Renal pelvis (tissue), 12 donors: ENCODE measurements around the gene PSMD2. TPM values are rescaled to one million over a fixed set of nuclear protein-coding genes. Genes with fewer than 3 reads are reported as not detected.
"Not testable (repeated sequence)": the region's sequence is repeated elsewhere in the genome, so short reads cannot be mapped to it uniquely, and the experiment has no call there.

ENCODE experiments used
- DNase-seq: peaks from one replicate; pipeline ENCODE4 v3.0.0-alpha.2; 2013
- long read RNA-seq, 16 experiments: transcript quantifications; one replicate each; lab custom pipeline, GENCODE V29; 2026
- polyA plus RNA-seq, 3 donors: library from polyadenylated mRNA; unstranded; fragments of 120-200 nt; gene quantifications; one replicate each; pipeline ENCODE4 v1.2.1, GENCODE V29; 2013; ENCODE audit not compliant: insufficient read length in 3 of 3

The PSMD2 gene
- 100 to 1,000 TPM; 214 to 250 (median 245) TPM for polyA plus RNA-seq
- long read RNA-seq, donor 1, transcript PSMD2-201 (21 exons, 3,449 nt), result major isoform, 32 of 54 reads
- long read RNA-seq, donor 1, partial matches to known transcripts, result 19 of 54 reads
- long read RNA-seq, donor 1, other reads (novel, unspliced or antisense), result 0 of 54 reads
- long read RNA-seq, donor 2, transcript PSMD2-201 (21 exons, 3,449 nt), result major isoform, 32 of 46 reads
- long read RNA-seq, donor 2, partial matches to known transcripts, result 13 of 46 reads
- long read RNA-seq, donor 2, other reads (novel, unspliced or antisense), result 0 of 46 reads
- long read RNA-seq, donor 3, transcript PSMD2-201 (21 exons, 3,449 nt), result major isoform, 28 of 47 reads
- long read RNA-seq, donor 3, partial matches to known transcripts, result 17 of 47 reads
- long read RNA-seq, donor 3, other reads (novel, unspliced or antisense), result 0 of 47 reads
- long read RNA-seq, donor 4, transcript PSMD2-201 (21 exons, 3,449 nt), result major isoform, 15 of 28 reads
- long read RNA-seq, donor 4, partial matches to known transcripts, result 12 of 28 reads
- long read RNA-seq, donor 4, other reads (novel, unspliced or antisense), result 0 of 28 reads
- long read RNA-seq, donor 5, transcript PSMD2-201 (21 exons, 3,449 nt), result major isoform, 14 of 22 reads
- long read RNA-seq, donor 5, partial matches to known transcripts, result 5 of 22 reads
- long read RNA-seq, donor 5, other reads (novel, unspliced or antisense), result 0 of 22 reads
- long read RNA-seq, donor 6, transcript PSMD2-201 (21 exons, 3,449 nt), result major isoform, 32 of 44 reads
- long read RNA-seq, donor 6, partial matches to known transcripts, result 9 of 44 reads
- long read RNA-seq, donor 6, other reads (novel, unspliced or antisense), result 0 of 44 reads
- long read RNA-seq, donor 7, transcript PSMD2-201 (21 exons, 3,449 nt), result major isoform, 47 of 50 reads
- long read RNA-seq, donor 7, partial matches to known transcripts, result 0 of 50 reads
- long read RNA-seq, donor 7, other reads (novel, unspliced or antisense), result 0 of 50 reads
- long read RNA-seq, donor 8, transcript PSMD2-201 (21 exons, 3,449 nt), result major isoform, 11 of 14 reads
- long read RNA-seq, donor 8, partial matches to known transcripts, result 0 of 14 reads
- long read RNA-seq, donor 8, other reads (novel, unspliced or antisense), result 0 of 14 reads
- long read RNA-seq, donor 9, transcript PSMD2-201 (21 exons, 3,449 nt), result major isoform, 21 of 50 reads
- long read RNA-seq, donor 9, partial matches to known transcripts, result 27 of 50 reads
- long read RNA-seq, donor 9, other reads (novel, unspliced or antisense), result 0 of 50 reads
- long read RNA-seq, donor 10, transcript PSMD2-201 (21 exons, 3,449 nt), result major isoform, 11 of 32 reads
- long read RNA-seq, donor 10, partial matches to known transcripts, result 18 of 32 reads
- long read RNA-seq, donor 10, other reads (novel, unspliced or antisense), result 0 of 32 reads
- long read RNA-seq, donor 11, transcript PSMD2-201 (21 exons, 3,449 nt), result major isoform, 28 of 34 reads
- long read RNA-seq, donor 11, partial matches to known transcripts, result 5 of 34 reads
- long read RNA-seq, donor 11, other reads (novel, unspliced or antisense), result 0 of 34 reads
- long read RNA-seq, donor 12, transcript PSMD2-201 (21 exons, 3,449 nt), result major isoform, 28 of 68 reads
- long read RNA-seq, donor 12, partial matches to known transcripts, result 33 of 68 reads
- long read RNA-seq, donor 12, other reads (novel, unspliced or antisense), result 0 of 68 reads
- long read RNA-seq, donor 13, transcript PSMD2-201 (21 exons, 3,449 nt), result major isoform, 12 of 13 reads
- long read RNA-seq, donor 13, partial matches to known transcripts, result 0 of 13 reads
- long read RNA-seq, donor 13, other reads (novel, unspliced or antisense), result 0 of 13 reads
- long read RNA-seq, donor 14, result 0 reads
- long read RNA-seq, donor 15, transcript PSMD2-201 (21 exons, 3,449 nt), result major isoform, 31 of 45 reads
- long read RNA-seq, donor 15, partial matches to known transcripts, result 13 of 45 reads
- long read RNA-seq, donor 15, other reads (novel, unspliced or antisense), result 0 of 45 reads
- long read RNA-seq, donor 16, transcript PSMD2-201 (21 exons, 3,449 nt), result major isoform, 24 of 53 reads
- long read RNA-seq, donor 16, partial matches to known transcripts, result 26 of 53 reads
- long read RNA-seq, donor 16, other reads (novel, unspliced or antisense), result 0 of 53 reads

GRCh38 chr3:184298759-184299487, at the start of gene PSMD2:
TSS of gene PSMD2 (plus strand) at chr3:184299241. CDS start at chr3:184299267, 26 bp downstream.
- peak; percentile 97 for DNase-seq

GRCh38 chr3:184249412-184250166, 49.5 kb upstream of the PSMD2 start, which contains the start of gene EEF1AKMT4:
TSS of gene EEF1AKMT4 (plus strand) at chr3:184249672. CDS start at chr3:184249695, 23 bp downstream.
- peak; percentile 96 for DNase-seq

GRCh38 chr3:184250167-184250828, 48.7 kb upstream of the PSMD2 start:
- peak; percentile 84 for DNase-seq

GRCh38 chr3:184255291-184256039, 43.6 kb upstream of the PSMD2 start:
- DNase-seq, result no peak

- DNase-seq, result no peak
Measured at GRCh38 chr3:184257083-184257915, 41.7 kb upstream of the PSMD2 start.

- DNase-seq, result no peak
Measured at GRCh38 chr3:184258926-184259325, 40.1 kb upstream of the PSMD2 start.

GRCh38 chr3:184259396-184259877, 39.6 kb upstream of the PSMD2 start:
- DNase-seq, result no peak

- no peak for DNase-seq
Measured at GRCh38 chr3:184259878-184260723, 38.9 kb upstream of the PSMD2 start.

GRCh38 chr3:184260724-184261269, 38.2 kb upstream of the PSMD2 start:
- no peak for DNase-seq

- no peak for DNase-seq
Measured at GRCh38 chr3:184261270-184261853, 37.7 kb upstream of the PSMD2 start, which contains the start of gene CAMK2N2. TSS of gene CAMK2N2 (minus strand) at chr3:184261553. CDS start at chr3:184261285, 268 bp downstream.

GRCh38 chr3:184261854-184262763, 36.9 kb upstream of the PSMD2 start:
- no peak for DNase-seq

- no peak for DNase-seq
Measured at GRCh38 chr3:184262764-184263179, 36.3 kb upstream of the PSMD2 start.

GRCh38 chr3:184267249-184267648, 31.8 kb upstream of the PSMD2 start:
- not testable (repeated sequence) for DNase-seq
